ENCODE measurements around the gene TEAD1. TPM values are rescaled to one million over a fixed set of nuclear protein-coding genes. Genes with fewer than 3 reads are reported as not detected.

TEAD1 gene
- polyA plus RNA-seq, 2 of the 4 experiments (the other 2 are of a cell fraction) = 111 to 112 TPM

DNA sequence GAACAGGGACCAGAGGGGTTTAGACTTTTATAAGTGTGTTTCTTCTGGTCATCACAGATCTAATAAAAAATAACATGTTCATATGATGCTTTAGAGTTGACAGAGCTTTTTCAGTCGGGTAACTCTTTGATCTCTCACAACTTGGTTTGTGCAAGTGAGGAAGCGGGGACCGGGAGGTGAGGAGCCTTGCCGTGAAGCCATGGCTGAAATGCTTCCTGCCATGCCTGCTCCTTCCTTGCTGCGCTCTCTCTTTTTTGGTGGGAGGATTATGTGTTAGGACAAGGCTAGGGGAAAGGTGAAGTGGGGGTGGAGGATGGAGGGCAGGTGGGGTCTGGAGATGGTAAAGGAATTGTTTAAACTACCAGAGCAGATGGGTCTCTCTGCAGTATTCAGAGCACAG, 23.8 kb downstream of the TEAD1 start (continued):
- TF ChIP-seq GATA3 (IDR thresholded peaks at IDR 0.05; ENCODE audit: borderline replicate concordance) (no peak), NPAS2 (CRISPR knock-in tag; IDR thresholded peaks at IDR 0.05; ENCODE audit: borderline replicate concordance) (no peak), HOXB13 (CRISPR knock-in tag; IDR thresholded peaks at IDR 0.05; ENCODE audit: low read depth) (no peak), RFX5 (IDR thresholded peaks at IDR 0.05) (no peak), ZFP36 (IDR thresholded peaks at IDR 0.05; ENCODE audit: borderline replicate concordance, partially characterized antibody) (no peak), CHD2 (IDR thresholded peaks at IDR 0.05; ENCODE audit: low read length, partially characterized antibody) (no peak), FOXS1 (CRISPR knock-in tag; IDR thresholded peaks at IDR 0.05) (no peak)
- TF ChIP-seq, protein P1, sequence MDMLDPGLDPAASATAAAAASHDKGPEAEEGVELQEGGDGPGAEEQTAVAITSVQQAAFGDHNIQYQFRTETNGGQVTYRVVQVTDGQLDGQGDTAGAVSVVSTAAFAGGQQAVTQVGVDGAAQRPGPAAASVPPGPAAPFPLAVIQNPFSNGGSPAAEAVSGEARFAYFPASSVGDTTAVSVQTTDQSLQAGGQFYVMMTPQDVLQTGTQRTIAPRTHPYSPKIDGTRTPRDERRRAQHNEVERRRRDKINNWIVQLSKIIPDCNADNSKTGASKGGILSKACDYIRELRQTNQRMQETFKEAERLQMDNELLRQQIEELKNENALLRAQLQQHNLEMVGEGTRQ (IDR thresholded peaks at IDR 0.05) = no peak

GRCh38 chr11:12701811-12702592, 27.8 kb downstream of the TEAD1 start:
- no peak for DNase-seq (ENCODE audit: low read depth in 1 of 2, low spot score in 1 of 2)
- POLR2A ChIA-PET = no interaction called here
- Histone ChIP-seq H3K4me3 (no peak overlapping the region), H3K27ac (peak overlapping the region in 1 of 2 experiments; percentile 35; a peak in 2 of 6 replicates), H3K4me1 (peaks cover 99% of the 10 kb centered on the region), H3K9me3 (no peaks in the 10 kb centered on the region), H3K4me2 (peak overlapping the region; percentile 39; the same call in 1 of the 3 replicates)
- 93% methylated on average over 11 of the region's 11 CpGs for WGBS (ENCODE audit: missing lambda C conversion rate)
- CTCF ChIA-PET = interaction anchor here (0.7 to 0.8 kb wide), 2 partner anchors 25 to 215 kb away, joined by 3 read pairs; no protein-coding TSS in a partner anchor
- ATAC-seq = peak in 1 of 2 experiments; percentile 26; a peak in 3 of 6 replicates
- TF ChIP-seq E2F6 (IDR thresholded peaks at IDR 0.05; ENCODE audit: borderline replicate concordance, low read depth) (no peak), GATA3 (IDR thresholded peaks at IDR 0.05; ENCODE audit: borderline replicate concordance) (no peak), TP53 (CRISPR knock-in tag; IDR thresholded peaks at IDR 0.05) (no peak), RFX5 (IDR thresholded peaks at IDR 0.05) (no peak), RAD21 (conservative IDR thresholded peaks at IDR 0.05 in 1 of 2, IDR thresholded peaks at IDR 0.05 in 1 of 2) (no peak), PBX3 (IDR thresholded peaks at IDR 0.05) (no peak), POLR2AphosphoS2 (conservative IDR thresholded peaks at IDR 0.05; ENCODE audit: low read length) (no peak), BCL3 (IDR thresholded peaks at IDR 0.05) (no peak), EP300 (IDR thresholded peaks at IDR 0.05) (no peak), EHMT2 (IDR thresholded peaks at IDR 0.05; ENCODE audit: low read depth) (no peak), CHD2 (IDR thresholded peaks at IDR 0.05; ENCODE audit: low read length, partially characterized antibody) (no peak), MAZ (IDR thresholded peaks at IDR 0.05; ENCODE audit: borderline replicate concordance, low read depth, low read length) (no peak), HOXB13 (CRISPR knock-in tag; IDR thresholded peaks at IDR 0.05; ENCODE audit: low read depth) (no peak)
- TF ChIP-seq, protein P2, sequence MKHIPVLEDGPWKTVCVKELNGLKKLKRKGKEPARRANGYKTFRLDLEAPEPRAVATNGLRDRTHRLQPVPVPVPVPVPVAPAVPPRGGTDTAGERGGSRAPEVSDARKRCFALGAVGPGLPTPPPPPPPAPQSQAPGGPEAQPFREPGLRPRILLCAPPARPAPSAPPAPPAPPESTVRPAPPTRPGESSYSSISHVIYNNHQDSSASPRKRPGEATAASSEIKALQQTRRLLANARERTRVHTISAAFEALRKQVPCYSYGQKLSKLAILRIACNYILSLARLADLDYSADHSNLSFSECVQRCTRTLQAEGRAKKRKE (CRISPR knock-in tag; IDR thresholded peaks at IDR 0.05; ENCODE audit: low read depth) = no peak
- TF ChIP-seq, protein P3, sequence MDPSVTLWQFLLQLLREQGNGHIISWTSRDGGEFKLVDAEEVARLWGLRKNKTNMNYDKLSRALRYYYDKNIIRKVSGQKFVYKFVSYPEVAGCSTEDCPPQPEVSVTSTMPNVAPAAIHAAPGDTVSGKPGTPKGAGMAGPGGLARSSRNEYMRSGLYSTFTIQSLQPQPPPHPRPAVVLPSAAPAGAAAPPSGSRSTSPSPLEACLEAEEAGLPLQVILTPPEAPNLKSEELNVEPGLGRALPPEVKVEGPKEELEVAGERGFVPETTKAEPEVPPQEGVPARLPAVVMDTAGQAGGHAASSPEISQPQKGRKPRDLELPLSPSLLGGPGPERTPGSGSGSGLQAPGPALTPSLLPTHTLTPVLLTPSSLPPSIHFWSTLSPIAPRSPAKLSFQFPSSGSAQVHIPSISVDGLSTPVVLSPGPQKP (IDR thresholded peaks at IDR 0.05; ENCODE audit: low read depth, low read length) = no peak
- TF ChIP-seq, protein P1 (IDR thresholded peaks at IDR 0.05) = no peak
- FAIRE-seq = no peak

Measured in A549 (cell line).